GM18511 (cell line): ENCODE results near the gene NNT.
"Not testable (repeated sequence)": the region's sequence is repeated elsewhere in the genome, so short reads cannot be mapped to it uniquely, and the experiment has no call there.

Experiments
- ATAC-seq: cut with Tn5 transposase; IDR thresholded peaks from one replicate; pipeline ENCODE4 v1.9.1; 2021; ENCODE audit warnings: mild to moderate bottlenecking, moderate library complexity; ENCODE audit not compliant: unreplicated experiment

The NNT gene

GRCh38 chr5:43602461-43603343 is at the start of gene NNT:
TSS of gene NNT (plus strand) at chr5:43603180. CDS start at chr5:43609196, 6,016 bp downstream.
- peak; percentile 80 for ATAC-seq

GRCh38 chr5:43553381-43553780 is 49.6 kb upstream of the NNT start:
- no peak for ATAC-seq

- no peak for ATAC-seq
Measured at GRCh38 chr5:43554497-43554896, 48.5 kb upstream of the NNT start.

- ATAC-seq = peak; percentile 35
Measured at GRCh38 chr5:43555895-43556606, 46.9 kb upstream of the NNT start.

GRCh38 chr5:43556607-43556856 is 46.4 kb upstream of the NNT start:
- ATAC-seq = not testable (repeated sequence)

GRCh38 chr5:43556857-43557542 is 46.0 kb upstream of the NNT start, which contains the start of gene PAIP1:
TSS of gene PAIP1 (minus strand) at chr5:43557077. CDS start at chr5:43556846, 231 bp downstream.
- ATAC-seq = peak; percentile 93

GRCh38 chr5:43560128-43560527 is 42.9 kb upstream of the NNT start:
- ATAC-seq = no peak

GRCh38 chr5:43561356-43561755 is 41.6 kb upstream of the NNT start:
- ATAC-seq = no peak

- ATAC-seq = no peak
Measured at GRCh38 chr5:43563321-43563720, 39.7 kb upstream of the NNT start.

GRCh38 chr5:43564289-43564850 is 38.6 kb upstream of the NNT start:
- ATAC-seq = no peak

- ATAC-seq = no peak
Measured at GRCh38 chr5:43565043-43565442, 37.9 kb upstream of the NNT start.

- no peak for ATAC-seq
Measured at GRCh38 chr5:43567967-43568366, 35.0 kb upstream of the NNT start.

- no peak for ATAC-seq
Measured at GRCh38 chr5:43569236-43569746, 33.7 kb upstream of the NNT start.

GRCh38 chr5:43570450-43571158 is 32.4 kb upstream of the NNT start:
- ATAC-seq = no peak

- no peak for ATAC-seq
Measured at GRCh38 chr5:43571237-43571636, 31.7 kb upstream of the NNT start.

GRCh38 chr5:43572357-43572756 is 30.6 kb upstream of the NNT start:
- ATAC-seq = no peak

GRCh38 chr5:43573058-43573457 is 29.9 kb upstream of the NNT start:
- no peak for ATAC-seq

GRCh38 chr5:43580402-43581210 is 22.4 kb upstream of the NNT start:
- not testable (repeated sequence) for ATAC-seq

GRCh38 chr5:43581398-43581797 is 21.6 kb upstream of the NNT start:
- no peak for ATAC-seq
